NCI-H460 (cell line): Measurements from ENCODE around the gene MRPL41. TPM values are rescaled to one million over a fixed set of nuclear protein-coding genes. Genes with fewer than 3 reads are reported as not detected.
"Not testable (repeated sequence)": the region's sequence is repeated elsewhere in the genome, so short reads cannot be mapped to it uniquely, and the experiment has no call there.

Experiments used
- DNase-seq: peaks from one replicate; pipeline ENCODE4 v3.0.0-alpha.2; 2016; ENCODE audit warnings: low read depth; ENCODE audit errors: extremely low read depth
- total RNA-seq: library from RNA; depleted of rRNA; stranded (reverse); fragments of >200 nt; shearing (Covaris generic); gene quantifications from 2 replicates; pipeline ENCODE4 v1.2.3, GENCODE V29; 2014; rRNA removed

The MRPL41 gene
- total RNA-seq, 1 experiment from 2014 or later = 52.1 TPM

DNA sequence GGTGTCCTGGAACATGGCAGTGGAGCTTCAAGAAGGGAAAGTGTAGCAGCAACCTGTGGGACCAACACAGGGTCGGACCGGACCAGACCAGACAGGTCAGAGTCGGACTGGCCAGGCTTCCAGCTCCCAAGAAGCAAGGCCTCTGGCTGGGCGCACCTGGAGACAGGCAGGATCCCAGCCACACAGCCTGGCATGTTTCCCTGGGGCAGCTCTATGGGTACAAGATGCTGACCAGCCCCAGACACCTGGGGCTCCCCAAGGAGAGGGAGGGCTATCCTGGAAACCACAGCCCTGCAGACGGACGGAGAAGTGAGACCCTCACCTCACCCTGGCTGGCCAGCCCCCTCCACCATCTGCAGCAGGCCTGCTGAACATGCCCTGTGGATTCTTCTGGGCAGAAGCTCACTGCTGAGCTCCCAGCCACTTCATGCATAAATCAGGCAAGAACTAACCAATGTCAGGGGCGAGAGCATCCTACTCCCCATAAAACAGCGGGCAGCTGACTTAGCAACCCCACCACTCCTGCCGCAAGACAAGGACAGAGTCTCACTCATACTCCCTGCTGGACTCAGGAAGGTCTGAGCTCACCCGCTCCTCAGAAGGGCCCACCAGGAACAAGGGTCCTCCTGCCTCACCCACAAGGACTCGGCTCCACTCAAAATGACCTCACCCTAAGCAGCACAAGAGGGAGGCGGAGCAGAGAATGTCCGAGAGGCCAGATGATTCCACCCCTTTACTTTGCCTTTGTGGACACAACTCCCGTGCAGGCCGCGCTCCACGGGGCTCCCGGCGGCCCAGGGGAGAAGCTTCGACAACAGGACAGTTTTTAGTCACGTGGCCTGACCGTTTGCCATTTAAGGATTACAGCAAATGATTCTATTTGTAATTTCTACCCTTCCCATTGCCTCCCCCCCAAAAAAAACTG, 29.9 kb downstream of the MRPL41 start:
- no peak for DNase-seq

- DNase-seq = peak; percentile 41
Observed at GRCh38 chr9:137582286-137582860, 30.7 kb downstream of the MRPL41 start.

DNA sequence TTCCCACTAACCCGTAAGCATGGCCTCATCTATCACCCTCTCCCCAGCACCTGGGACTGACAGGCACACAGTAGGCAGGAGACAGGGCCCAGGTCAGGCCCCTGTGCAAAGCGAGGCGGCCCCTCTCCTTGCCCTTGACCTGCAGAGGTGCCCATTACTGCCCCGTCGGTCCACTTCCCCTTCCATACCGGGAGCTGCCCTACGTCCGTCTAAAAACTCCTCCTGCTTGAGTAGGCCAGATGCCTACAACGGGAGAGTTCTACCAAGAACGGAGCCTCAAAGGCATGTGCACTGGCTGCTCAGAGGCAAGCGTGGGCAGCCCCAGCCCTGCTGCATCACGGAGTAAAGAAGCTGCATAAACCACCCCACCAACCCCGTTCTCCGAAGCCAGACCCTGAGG, 31.7 kb downstream of the MRPL41 start:
- no peak for DNase-seq

DNA sequence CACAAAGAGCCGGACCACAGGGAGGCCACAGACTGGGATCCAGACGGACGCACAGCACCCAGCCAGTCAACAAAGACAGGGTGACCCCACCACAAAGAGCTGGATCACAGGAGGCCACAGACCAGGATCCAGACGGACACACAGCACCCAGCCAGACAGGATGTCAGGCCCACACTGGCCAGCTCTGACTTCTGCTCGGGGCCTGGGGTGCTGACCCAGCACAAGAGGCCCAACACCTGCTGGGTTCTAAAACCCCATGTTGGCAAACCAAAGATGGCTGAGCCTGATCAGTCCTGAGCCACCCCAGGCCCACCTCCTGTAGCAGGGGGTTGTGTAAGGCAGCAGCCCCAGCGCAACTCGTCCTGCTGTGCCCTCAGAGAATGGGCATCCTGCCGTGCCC, 32.3 kb downstream of the MRPL41 start:
- no peak for DNase-seq

- DNase-seq = no peak
Observed at GRCh38 chr9:137586854-137587253, 35.2 kb downstream of the MRPL41 start.

GRCh38 chr9:137588311-137588710, 36.6 kb downstream of the MRPL41 start:
- DNase-seq = no peak

DNA sequence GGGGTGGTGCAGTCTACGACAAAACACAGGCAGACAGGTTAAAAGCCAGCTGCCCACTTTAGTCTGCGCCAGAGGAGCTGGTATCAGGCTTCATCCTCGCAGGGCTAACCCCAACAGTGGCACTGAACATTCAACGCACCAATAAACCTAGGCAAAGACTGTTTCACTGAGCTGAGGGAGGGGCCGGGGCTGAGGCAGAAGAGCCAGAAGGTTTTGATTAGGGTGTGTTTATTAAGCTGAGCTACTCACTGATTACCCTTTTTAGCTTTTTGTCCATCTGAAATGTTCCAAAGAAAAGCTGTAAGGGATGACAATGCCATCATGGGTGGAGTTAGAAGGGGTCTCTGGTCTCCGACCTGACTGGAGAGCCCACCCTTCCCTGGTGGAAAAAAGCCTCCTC, 37.2 kb downstream of the MRPL41 start:
- no peak for DNase-seq

DNA sequence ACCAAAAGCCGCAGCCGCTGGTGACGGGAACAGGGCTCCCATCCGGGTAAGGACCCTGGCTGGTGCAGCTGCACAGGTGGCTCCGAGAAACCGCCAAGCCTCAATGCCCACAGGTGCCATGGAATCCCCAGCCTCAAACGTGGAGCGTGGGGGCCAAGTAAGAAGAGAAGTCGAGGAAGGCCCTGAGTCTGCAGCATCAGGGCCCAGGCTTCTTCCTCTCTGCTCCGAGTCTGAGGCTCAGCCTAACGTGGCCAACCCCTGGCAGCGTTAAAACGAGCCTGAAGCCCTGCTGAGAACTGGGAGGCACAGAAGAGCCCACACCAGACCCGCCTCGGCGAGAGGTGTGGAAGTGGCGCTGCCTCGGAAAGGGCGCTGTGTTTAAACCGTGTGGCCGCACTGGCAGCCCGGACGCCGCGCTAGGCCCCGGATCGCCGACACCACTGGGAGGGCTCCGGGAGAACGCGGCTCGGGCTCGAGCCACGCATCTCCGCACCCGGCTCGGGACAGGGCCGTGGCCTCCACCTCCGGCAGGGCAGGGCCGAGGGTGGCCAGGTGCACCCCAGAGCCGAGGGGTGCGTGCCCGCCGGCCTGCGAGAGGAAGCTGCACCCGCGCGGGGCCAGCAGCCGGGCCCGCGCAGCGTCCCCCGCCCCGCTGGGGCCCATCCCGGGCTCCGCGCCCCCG, 37.9 kb downstream of the MRPL41 start:
- no peak for DNase-seq

DNA sequence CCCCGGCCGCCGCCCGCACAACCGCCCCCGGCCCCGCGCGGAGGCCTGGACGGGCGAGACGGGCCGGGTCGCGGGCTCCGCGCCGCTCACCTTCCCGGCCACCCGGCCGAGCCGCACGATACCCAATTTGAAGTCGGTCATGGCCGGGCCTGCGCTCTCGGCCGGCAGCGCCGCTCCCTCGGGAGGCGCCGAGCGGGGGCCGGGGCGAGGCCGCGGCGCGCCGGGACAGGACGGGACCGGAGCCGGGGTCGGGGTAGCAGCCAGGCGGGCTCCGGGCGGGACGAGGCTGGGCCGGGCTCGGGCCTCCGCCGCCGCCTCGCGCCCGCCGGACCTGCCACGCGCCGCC, 38.4 kb downstream of the MRPL41 start:
- no peak for DNase-seq

GRCh38 chr9:137590469-137591383, 39.0 kb downstream of the MRPL41 start, which contains the start of gene ZMYND19:
ZMYND19 (minus strand) TSS chr9:137590512; CDS start chr9:137590263, 249 bp downstream.
- peak; percentile 86 for DNase-seq

DNA sequence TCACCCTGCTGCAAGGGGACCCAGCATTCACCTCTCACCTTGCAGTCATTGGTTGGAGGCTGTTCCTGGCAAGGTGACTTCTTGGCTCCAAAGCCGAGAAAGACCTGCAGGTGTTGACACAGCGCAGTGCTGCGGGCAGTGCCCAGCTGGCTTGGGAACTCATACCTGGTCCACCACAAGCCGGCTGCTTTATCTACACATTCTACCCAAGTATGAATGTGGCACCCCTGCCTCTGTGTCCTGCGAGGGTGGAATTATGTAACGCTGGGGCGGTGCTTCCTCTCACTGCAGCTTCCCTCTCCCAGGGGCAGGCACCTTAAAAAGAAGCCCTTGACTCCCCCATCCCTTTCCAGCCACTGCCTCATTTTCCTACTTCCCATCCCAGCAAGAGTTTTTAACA, 41.1 kb downstream of the MRPL41 start:
- DNase-seq = no peak

DNA sequence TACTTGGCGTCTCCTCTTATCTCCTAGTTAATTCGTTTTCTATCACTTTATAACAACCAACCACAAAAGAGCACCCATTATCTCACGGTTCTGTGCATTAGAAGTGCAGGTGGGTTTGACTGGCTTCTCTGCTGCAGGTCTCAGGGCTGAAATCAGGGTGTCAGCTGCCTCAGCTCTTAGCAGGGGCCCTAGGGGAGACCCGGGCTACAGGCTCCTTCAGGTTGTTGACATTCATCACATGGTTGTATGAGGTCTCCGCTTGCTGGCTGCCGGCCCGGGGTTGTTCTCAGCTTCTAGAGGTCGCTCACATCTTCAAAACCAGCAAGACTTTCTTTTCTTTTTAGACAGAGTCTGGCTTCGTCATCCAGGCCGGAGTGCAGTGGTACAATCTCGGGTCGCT, 41.5 kb downstream of the MRPL41 start:
- DNase-seq = no peak

GRCh38 chr9:137596577-137596976, 44.9 kb downstream of the MRPL41 start:
- not testable (repeated sequence) for DNase-seq

GRCh38 chr9:137598943-137599342, 47.3 kb downstream of the MRPL41 start:
- no peak for DNase-seq

Other genes starting within 250 kb of the MRPL41 start
- 5.1 and 8.9 TPM in 2 replicates for gene NRARP, start 249.6 kb upstream of the MRPL41 start, total RNA-seq
- gene EXD3, start 128.7 kb upstream of the MRPL41 start, total RNA-seq = 8.4 and 12.8 TPM in 2 replicates
- gene NOXA1, start 128.5 kb upstream of the MRPL41 start, total RNA-seq = 0.92 and 2.0 TPM in 2 replicates
- not detected in 2 replicates for gene ENTPD8, start 110.5 kb upstream of the MRPL41 start, total RNA-seq
- 34.9 and 36.8 TPM in 2 replicates for gene NSMF, start 92.5 kb upstream of the MRPL41 start, total RNA-seq
- gene PNPLA7, start 1.5 kb upstream of the MRPL41 start, total RNA-seq = 0.10 and 0.26 TPM in 2 replicates
- 24.4 and 29.9 TPM in 2 replicates for gene DPH7, start 27.0 kb downstream of the MRPL41 start, total RNA-seq
- gene ZMYND19, start 38.6 kb downstream of the MRPL41 start, total RNA-seq = 23.9 and 24.1 TPM in 2 replicates
- 26.6 and 32.6 TPM in 2 replicates for gene ARRDC1, start 53.8 kb downstream of the MRPL41 start, total RNA-seq
- 33.8 and 44.7 TPM in 2 replicates for gene EHMT1, start 67.1 kb downstream of the MRPL41 start, total RNA-seq